NK-92 treated with Interleukin-12 subunit alpha and Interleukin-12 subunit beta, amount 100 ng/mL, for 24 hours (cell line): ENCODE results near the gene LDLRAP1.
"Not testable (repeated sequence)": the region's sequence is repeated elsewhere in the genome, so short reads cannot be mapped to it uniquely, and the experiment has no call there.

Experiments used
- DNase-seq: peaks from one replicate; lab custom pipeline; 2025; lab: John Stamatoyannopoulos, UW

The LDLRAP1 gene

GRCh38 chr1:25543425-25544242 lies at the start of gene LDLRAP1:
LDLRAP1 (plus strand) TSS chr1:25543606; CDS start chr1:25543699, 93 bp downstream.
- no peak for DNase-seq

- no peak for DNase-seq
These were observed 48.5 kb upstream of the LDLRAP1 start for GRCh38 chr1:25494952-25495351.

- DNase-seq: no peak
These were observed 42.7 kb upstream of the LDLRAP1 start for GRCh38 chr1:25500694-25501093.

- no peak for DNase-seq
These were observed 42.0 kb upstream of the LDLRAP1 start for GRCh38 chr1:25501235-25502058.

- no peak for DNase-seq
These were observed 40.4 kb upstream of the LDLRAP1 start for GRCh38 chr1:25502957-25503356.

GRCh38 chr1:25503551-25504426 lies 39.6 kb upstream of the LDLRAP1 start:
- peak; percentile 7 for DNase-seq

GRCh38 chr1:25504706-25505595 lies 38.5 kb upstream of the LDLRAP1 start:
- DNase-seq: no peak

- no peak for DNase-seq
These were observed 37.6 kb upstream of the LDLRAP1 start for GRCh38 chr1:25505656-25506385.

- DNase-seq: not testable (repeated sequence)
These were observed 36.6 kb upstream of the LDLRAP1 start for GRCh38 chr1:25506566-25507463.

GRCh38 chr1:25513666-25514065 lies 29.7 kb upstream of the LDLRAP1 start:
- DNase-seq: no peak

GRCh38 chr1:25515033-25515432 lies 28.4 kb upstream of the LDLRAP1 start:
- DNase-seq: no peak

GRCh38 chr1:25516686-25517085 lies 26.7 kb upstream of the LDLRAP1 start:
- no peak for DNase-seq

GRCh38 chr1:25517476-25518394 lies 25.7 kb upstream of the LDLRAP1 start:
- DNase-seq: no peak

GRCh38 chr1:25519624-25520023 lies 23.8 kb upstream of the LDLRAP1 start:
- DNase-seq: no peak

GRCh38 chr1:25520446-25521061 lies 22.9 kb upstream of the LDLRAP1 start:
- peak; percentile 22 for DNase-seq

- DNase-seq: no peak
These were observed 21.3 kb upstream of the LDLRAP1 start for GRCh38 chr1:25522031-25522655.

GRCh38 chr1:25523542-25523941 lies 19.9 kb upstream of the LDLRAP1 start:
- DNase-seq: no peak
